ENCODE results near the gene MRPL37. TPM values are rescaled to one million over a fixed set of nuclear protein-coding genes. Genes with fewer than 3 reads are reported as not detected.

Gene MRPL37
- total RNA-seq, 2 donors from 2014 or later = 109 to 158 TPM

DNA sequence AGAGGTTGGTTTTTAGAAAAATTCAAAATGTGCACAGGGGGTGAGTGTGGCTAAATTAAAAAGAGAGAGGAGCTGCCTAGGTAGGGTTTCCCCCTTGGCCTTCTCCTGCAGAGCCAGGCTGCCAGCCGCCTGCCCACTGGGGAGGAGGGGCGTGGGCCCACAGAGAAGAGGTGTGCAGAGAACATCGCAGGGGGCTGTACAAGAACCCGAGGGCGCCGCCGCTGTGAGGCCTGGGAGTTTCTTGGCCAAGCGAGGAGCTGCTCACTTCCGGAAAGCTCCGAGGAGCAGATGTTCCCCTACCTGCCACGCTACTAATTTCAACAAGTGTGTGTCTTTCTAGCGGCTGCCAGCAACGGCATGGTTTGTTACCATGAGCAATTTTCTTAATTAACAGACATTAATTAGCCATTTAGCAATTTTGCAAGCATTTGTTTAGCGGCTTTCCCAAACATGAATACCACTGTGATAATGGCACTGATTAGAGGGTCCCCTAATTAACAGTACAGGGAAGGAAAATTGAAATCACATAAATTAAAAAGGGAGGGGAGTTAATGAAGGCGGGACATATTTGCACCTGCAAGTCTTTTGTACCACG lies 59.7 kb downstream of the MRPL37 start:
- ATAC-seq (no peak), DNase-seq (ENCODE audit: low spot score) (no peak)
- no peaks in the 10 kb centered on the region for H3K36me3 Mint-ChIP-seq
- H3K27me3 Mint-ChIP-seq = no peaks in the 10 kb centered on the region
- no peaks in the 10 kb centered on the region for H3K9me3 Mint-ChIP-seq
- no peak overlapping the region for H3K4me3 Mint-ChIP-seq
- H3K4me1 Mint-ChIP-seq (ENCODE audit: low read depth in 2 of 2) = peaks cover 18 to 55% of the 10 kb centered on the region in 2 donors
- H3K27ac Mint-ChIP-seq = peak overlapping the region in 1 of 2 donors; percentile 48

DNA sequence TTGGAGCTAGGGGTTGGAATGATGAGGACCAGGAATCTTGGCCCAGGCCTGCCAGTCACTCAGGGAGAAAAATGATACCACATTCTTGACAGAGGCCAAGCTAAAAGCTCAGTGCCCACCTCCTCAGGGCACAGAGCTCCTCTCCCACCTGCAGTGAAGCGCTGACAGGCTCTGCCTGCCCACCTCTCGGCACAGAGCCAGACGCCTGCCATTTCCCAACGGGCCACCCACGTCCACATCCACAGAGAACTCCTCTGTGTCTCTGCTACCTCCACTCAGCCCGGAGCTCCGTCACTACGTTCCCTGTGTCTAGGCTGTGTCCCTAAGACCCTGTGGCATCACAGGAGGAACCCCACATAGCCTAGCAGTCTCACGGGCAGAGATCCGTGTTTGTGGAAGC lies 60.8 kb downstream of the MRPL37 start:
- Mint-ChIP-seq H3K4me1 (ENCODE audit: low read depth in 2 of 2) (peaks cover 24 to 66% of the 10 kb centered on the region in 2 donors), H3K27ac (peak overlapping the region in 1 of 2 donors; percentile 87), H3K9me3 (no peaks in the 10 kb centered on the region), H3K27me3 (no peaks in the 10 kb centered on the region), H3K36me3 (no peaks in the 10 kb centered on the region), H3K4me3 (no peak overlapping the region)
- DNase-seq (ENCODE audit: low spot score) = no peak
- no peak for ATAC-seq

- Mint-ChIP-seq H3K36me3 (no peaks in the 10 kb centered on the region), H3K4me1 (ENCODE audit: low read depth in 2 of 2) (peaks cover 27 to 65% of the 10 kb centered on the region in 2 donors), H3K4me3 (no peak overlapping the region), H3K9me3 (no peaks in the 10 kb centered on the region), H3K27me3 (no peaks in the 10 kb centered on the region), H3K27ac (peak overlapping the region in 1 of 2 donors; percentile 87)
- ATAC-seq (no peak), DNase-seq (ENCODE audit: low spot score) (no peak)
These were observed 62.3 kb downstream of the MRPL37 start for GRCh38 chr1:54262244-54262643.

DNA sequence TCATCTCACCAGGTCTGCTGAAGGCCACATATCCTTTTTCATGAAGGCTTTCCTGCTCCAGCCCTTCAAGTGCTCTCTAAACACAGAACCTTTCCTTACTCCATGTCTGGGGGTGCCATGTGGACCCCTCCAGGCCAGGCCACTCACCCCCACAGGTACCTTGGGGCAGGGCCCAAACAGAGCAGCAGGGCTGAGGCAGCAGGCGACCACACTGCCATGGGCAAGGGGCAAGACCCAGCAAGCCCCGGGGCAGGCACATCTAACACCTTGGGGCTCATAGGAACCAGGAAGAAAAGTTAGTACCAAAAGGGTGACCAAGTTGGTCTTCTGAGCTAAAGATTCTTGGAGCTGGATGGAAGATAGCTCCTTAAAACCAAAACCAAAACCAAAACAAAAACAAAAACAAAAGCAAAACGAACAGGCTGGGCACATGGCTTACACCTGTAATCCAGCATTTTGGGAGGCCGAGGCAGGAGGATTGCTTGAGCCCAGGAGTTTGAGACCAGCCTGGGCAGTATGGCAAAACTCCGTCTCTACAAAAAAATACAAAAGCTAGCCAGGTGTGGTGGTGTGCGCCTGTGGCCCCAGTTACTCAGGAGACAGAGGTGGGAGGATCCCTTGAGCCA lies 63.7 kb downstream of the MRPL37 start:
- H3K4me3 Mint-ChIP-seq = peak overlapping the region; percentile 17
- ATAC-seq = peak; percentile 32 to 72

GRCh38 chr1:54265126-54265525 lies 65.2 kb downstream of the MRPL37 start:
- Mint-ChIP-seq H3K27ac (peak overlapping the region; percentile 75 to 87), H3K9me3 (no peaks in the 10 kb centered on the region), H3K36me3 (no peaks in the 10 kb centered on the region), H3K4me1 (ENCODE audit: low read depth in 2 of 2) (peaks cover 37 to 70% of the 10 kb centered on the region in 2 donors), H3K4me3 (no peak overlapping the region), H3K27me3 (no peaks in the 10 kb centered on the region)
- no peak for ATAC-seq
- DNase-seq (ENCODE audit: low spot score) = no peak

More for the DNA sequence above, 63.7 kb downstream of the MRPL37 start:
- DNase-seq (ENCODE audit: low spot score) = no peak
- Mint-ChIP-seq H3K36me3 (no peaks in the 10 kb centered on the region), H3K9me3 (no peaks in the 10 kb centered on the region), H3K27me3 (no peaks in the 10 kb centered on the region), H3K27ac (peak overlapping the region; percentile 75 to 87), H3K4me1 (ENCODE audit: low read depth in 2 of 2) (peaks cover 25 to 64% of the 10 kb centered on the region in 2 donors)

DNA sequence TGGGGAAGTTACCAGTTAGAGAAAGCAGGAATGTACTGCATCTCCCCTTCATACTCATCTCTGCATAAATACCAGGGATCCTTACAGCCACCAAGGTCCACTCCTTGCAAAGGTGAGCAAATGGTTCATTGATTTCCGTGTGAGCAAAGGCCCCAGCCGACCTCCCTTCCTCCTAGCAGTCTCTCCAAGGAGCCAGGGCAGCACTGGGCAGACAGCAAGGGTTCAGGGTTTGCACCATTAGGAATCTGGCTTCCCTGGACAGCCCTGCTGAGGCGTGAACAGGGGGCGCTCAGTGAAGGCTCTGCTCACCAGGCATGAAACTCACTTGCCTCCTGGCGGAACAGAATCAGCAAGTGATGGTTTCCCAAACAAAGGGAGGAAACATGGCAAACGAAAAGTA lies 65.7 kb downstream of the MRPL37 start:
- peaks cover 41 to 73% of the 10 kb centered on the region in 2 donors for H3K4me1 Mint-ChIP-seq (ENCODE audit: low read depth in 2 of 2)
- H3K9me3 Mint-ChIP-seq = no peaks in the 10 kb centered on the region
- DNase-seq (ENCODE audit: low spot score) (no peak), ATAC-seq (no peak)
- no peaks in the 10 kb centered on the region for H3K36me3 Mint-ChIP-seq
- no peaks in the 10 kb centered on the region for H3K27me3 Mint-ChIP-seq
- peak overlapping the region; percentile 75 to 87 for H3K27ac Mint-ChIP-seq
- no peak overlapping the region for H3K4me3 Mint-ChIP-seq

DNA sequence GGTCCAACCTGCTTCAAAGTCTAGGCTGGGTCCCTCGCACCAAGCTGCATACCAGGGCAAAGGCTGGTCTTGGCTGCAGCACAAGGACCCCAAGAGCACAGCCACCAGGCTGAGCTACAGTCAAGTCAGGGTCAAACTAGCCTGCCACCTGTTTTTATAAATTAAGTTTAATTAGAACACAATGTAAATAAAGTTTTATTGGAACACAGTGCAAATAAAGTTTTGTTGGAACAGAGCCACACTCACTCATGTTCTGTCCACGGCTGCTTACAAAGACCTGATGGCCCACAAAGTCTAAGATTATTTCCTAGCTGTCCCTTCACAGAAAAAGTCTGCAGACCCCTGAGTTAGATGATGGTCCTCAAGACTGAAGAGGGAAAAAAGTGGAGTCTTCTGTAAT lies 66.2 kb downstream of the MRPL37 start:
- no peak overlapping the region for H3K27ac Mint-ChIP-seq
- no peaks in the 10 kb centered on the region for H3K27me3 Mint-ChIP-seq
- no peak overlapping the region for H3K4me3 Mint-ChIP-seq
- DNase-seq (ENCODE audit: low spot score) (no peak), ATAC-seq (no peak)
- peaks cover 41 to 72% of the 10 kb centered on the region in 2 donors for H3K4me1 Mint-ChIP-seq (ENCODE audit: low read depth in 2 of 2)
- H3K9me3 Mint-ChIP-seq = no peaks in the 10 kb centered on the region
- no peaks in the 10 kb centered on the region for H3K36me3 Mint-ChIP-seq

- Mint-ChIP-seq H3K36me3 (no peaks in the 10 kb centered on the region), H3K27ac (peak overlapping the region in 1 of 2 donors; percentile 55), H3K9me3 (no peaks in the 10 kb centered on the region), H3K4me1 (ENCODE audit: low read depth in 2 of 2) (peaks cover 41 to 71% of the 10 kb centered on the region in 2 donors), H3K4me3 (no peak overlapping the region), H3K27me3 (no peaks in the 10 kb centered on the region)
- no peak for DNase-seq (ENCODE audit: low spot score)
- no peak for ATAC-seq
These were observed 66.9 kb downstream of the MRPL37 start for GRCh38 chr1:54266908-54267307.

Other genes with a start within 250 kb of the MRPL37 start
- gene LDLRAD1, start 182.0 kb upstream of the MRPL37 start, total RNA-seq = not detected
- gene TMEM59, start 147.0 kb upstream of the MRPL37 start, total RNA-seq = 100 to 1,000 TPM in 1 of 2 donors, 10 to 100 TPM in 1; 85.9 to 239 TPM
- gene TCEANC2, start 146.6 kb upstream of the MRPL37 start, total RNA-seq = 1 to 10 TPM; 9.3 to 9.5 TPM
- not detected for gene CDCP2, start 47.2 kb upstream of the MRPL37 start, total RNA-seq
- gene CYB5RL, start 137 bp upstream of the MRPL37 start, total RNA-seq = 10 to 100 TPM in 1 of 2 donors, 1 to 10 TPM in 1; 7.1 to 12.0 TPM
- gene SSBP3, start 206.2 kb downstream of the MRPL37 start, total RNA-seq = 10 to 100 TPM; 59.0 to 92.1 TPM

Data from natural killer cell treated with Interleukin-12 subunit alpha and Interleukin-12 subunit beta and Interleukin-15 and Interleukin-18, amount 100 ng/mL, for 72 hours (primary cell).